Dedifferentiated amniotic fluid mesenchymal stem cell (primary cell): Measurements from ENCODE around the gene ERICH6.

Source experiments
- DNase-seq: peaks from one replicate; pipeline ENCODE4 v3.0.0-alpha.2; 2016; ENCODE audit errors: extremely low spot score

The ERICH6 gene

DNA sequence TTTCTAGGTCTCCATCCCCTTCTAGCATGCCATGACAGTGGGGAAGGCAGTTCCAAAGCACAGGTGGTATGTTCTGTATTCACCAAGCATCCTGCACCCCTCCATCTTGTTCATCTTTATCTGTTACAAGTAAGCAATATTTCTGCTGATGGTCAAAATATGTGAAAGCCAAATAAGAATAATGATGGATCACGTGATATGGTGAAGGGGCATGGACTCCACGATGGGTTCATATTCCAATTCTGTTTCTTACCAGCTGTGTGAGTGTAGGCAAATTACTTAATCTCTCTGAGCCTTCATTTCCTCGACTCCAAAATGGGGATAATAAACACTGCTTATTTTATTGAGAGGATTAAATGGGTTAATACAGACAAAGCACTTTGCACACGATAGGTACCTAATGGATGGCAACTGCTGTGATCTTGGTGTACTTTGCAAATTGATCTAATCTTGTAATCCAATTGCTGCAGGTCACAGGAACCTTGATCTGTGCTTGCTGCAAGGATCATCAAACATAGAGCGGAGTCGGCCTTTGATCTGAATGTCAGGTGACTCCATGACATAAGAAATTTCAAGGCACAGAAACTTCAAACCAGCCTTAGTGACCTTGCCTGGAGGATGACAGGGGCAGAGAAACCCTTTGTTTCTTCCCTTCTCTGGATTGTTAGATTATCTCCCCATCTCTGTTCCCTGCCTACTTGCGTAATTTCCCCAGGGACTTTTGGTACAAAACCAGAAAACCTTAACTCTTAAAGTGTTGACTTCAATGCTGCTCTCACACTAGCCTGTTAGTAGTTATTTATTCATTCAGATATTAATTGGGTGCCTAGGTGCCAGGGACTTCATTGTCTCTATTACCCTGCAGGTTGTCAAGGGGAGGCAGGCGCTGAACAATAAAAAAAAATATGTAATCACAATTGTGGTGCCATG lies 33.4 kb upstream of the ERICH6 start:
- DNase-seq, result no peak

DNA sequence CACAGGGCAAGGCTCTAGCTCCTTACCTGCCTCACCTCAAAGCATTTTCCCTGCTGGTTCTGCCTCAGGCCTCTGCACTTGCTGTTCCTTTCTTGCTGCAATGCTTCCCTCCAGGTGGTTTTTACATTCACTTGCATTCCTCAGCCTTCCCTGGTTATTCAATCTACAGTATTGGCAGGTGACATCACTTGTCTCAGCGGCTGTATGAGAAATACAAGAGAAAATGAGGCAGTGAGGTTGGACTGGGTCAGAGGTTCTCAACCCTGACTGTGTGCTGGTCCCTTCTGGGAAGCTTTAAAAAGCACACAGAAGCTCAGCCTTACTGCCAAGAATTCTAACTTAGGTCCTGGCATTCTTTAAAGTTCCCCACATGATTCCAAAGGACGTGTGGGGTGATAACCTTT lies 32.6 kb upstream of the ERICH6 start:
- no peak for DNase-seq

DNA sequence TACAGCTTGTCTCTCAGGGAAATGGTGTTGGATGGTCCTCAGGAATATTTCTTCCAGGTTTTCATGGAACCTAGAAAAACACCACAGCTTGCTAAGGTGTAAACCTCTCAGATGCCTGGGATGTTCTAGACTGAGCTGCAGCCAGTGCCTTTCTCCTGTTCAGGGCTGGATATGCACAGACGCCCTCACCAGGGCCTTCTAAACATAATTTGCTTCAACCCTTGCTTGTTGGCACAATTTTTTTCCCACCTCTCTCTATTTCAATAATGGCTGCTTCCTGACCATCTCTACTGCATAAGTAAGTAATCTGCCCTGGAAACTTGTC lies 31.0 kb upstream of the ERICH6 start:
- no peak for DNase-seq

DNA sequence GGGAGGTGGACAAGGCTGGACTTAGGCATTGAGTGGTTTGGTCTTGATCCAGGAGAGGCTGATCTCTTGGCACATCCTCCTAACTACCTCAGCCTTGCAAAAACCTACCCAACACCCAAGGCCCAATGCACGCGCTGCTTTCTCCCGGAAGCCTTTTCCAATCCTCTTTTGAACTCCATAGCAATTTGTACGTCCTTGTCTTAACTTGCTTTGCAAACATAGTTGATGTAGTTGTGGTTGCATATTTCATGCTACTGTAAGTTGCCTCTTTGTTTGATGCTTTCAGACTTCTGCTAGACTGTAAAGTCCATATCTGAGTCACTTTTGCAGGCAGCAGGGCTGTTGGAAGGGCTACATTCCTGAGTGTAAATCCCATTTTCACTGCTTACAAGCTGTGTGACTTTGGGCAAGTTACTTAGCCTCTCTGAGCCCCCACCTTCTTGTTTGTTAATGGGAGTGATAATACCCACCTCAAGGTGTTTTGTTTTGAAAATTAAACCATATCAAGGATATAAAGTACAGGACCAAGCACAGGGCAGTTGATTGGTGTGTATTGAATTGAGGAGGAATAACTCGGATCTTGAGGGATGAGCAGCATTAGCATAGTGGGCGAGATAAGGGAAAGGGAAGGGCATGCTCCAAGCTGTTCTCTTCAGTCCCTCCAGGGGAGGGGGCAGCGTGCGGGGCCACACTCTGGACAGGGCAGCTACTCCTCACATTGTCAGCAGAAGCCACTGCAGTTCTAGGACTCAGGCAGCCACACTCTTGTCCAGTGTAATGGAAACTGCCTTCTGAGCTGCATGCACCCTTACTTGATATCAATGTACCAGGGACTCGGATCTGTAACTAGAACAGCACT lies 30.4 kb upstream of the ERICH6 start:
- DNase-seq, result no peak

DNA sequence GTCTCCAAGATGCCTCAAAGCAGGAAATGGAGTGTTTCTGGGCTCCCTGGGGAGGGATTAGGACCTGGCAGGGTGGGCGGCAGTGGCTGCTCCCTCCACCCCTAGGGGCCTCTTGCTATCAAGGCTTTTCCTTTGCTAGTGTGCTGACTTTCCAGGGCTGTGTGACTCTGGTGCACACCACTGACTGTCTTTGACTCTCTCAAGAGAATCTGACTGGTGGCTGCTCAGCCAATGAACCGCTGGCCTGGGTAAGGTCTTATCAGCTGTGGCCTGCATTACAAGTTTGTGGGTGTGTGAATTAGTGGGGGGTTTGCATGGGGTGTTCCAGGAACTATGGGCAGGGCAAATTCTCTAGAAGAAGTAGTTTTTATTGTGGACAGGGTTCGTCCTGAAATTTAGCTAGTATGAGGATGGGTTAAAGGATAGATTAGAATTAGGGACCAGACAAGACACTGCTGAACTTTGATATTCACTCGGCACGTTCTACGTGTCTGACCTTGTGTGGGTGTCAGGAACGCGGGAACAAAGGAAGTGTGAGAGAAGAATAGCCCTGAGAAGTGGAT lies 29.7 kb upstream of the ERICH6 start:
- DNase-seq, result no peak

DNA sequence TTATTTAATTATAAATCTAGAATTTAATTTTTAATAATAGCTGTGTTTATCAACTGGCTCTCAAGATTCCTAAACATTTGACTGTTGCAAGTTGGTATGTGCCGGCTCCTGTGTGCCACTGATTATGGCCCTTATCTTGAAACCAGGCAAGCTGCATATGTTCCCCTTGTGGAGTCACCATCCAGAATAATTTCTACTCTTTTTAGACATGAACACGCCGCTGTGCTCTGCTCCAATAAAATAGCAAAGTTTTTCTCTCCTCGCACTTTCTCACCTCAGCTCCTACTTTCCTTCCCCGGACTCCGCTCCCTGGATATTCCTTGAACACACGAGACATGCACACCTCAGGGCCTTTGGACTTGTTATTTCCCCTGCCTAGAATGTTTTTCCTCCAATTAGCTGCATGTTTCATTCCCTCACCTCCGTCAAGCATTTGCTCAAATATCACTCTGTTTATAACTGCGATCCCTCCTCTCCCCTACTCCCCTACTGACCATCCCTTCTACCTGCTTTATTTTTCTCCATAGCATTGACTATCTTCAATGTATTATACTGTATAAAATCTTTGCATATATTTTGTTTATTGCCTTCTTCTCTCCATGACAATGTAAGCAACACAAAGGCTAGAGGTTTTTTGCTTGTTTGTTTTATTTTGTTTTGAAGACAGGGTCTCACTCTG lies 26.1 kb upstream of the ERICH6 start:
- no peak for DNase-seq

DNA sequence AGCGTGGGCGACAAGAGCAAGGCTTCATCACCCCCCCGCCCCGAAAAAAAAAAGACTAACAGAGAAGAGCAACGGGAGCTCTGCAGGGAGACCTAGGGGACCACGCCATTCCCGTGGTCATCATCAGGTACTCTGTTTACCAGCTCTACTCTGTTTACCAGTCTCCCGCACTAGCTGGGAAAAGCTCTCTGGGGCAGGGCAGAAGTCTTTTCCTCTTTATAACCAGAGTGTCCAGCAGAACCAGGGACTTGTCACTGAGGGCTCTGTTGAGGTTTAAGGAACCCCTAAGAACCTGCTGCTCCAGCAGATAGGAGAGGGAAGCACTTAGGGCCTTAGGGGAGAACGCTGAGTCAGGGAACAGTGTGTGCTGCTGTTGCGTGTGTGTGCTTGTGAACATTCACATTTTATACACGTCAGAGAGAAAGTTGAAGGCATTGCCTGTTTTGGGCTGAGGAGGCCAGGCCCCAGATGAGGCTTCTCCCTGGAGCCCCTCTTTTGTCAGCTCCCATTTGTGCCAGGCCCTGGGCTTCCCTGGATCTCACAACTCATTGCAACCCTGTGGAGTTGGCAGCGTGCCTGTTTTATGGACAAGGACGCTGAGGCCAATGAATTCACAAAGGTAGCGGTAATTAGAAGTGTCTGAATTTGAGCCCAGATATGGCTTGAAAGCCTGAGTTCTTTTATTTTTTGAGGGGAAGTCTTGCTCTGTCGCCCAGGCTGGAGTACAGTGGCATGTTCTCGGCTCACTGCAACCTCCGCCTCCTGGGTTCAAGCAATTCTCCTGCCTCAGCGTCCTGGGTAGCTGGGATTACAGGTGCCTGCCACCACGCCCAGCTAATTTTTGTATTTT lies 24.2 kb upstream of the ERICH6 start:
- no peak for DNase-seq

DNA sequence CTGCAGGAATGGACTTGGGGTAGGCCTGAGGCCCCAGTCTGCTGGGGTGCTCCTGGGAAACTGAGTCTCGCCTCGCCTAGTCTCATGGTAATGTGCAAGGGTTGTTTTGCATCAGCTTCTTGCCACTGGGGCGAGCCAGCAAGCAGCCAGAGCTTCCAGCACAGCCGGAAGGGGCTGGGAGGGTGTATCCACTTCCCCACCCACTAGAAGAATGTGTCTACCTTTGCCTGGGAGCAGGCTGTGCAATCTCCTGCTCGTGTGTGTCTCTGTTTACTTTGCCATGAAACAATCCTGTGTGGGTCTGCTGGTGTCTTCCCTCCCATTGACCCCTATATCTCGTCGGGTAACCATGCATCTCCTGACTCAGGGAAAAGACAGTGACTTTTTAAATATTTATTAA lies 21.8 kb upstream of the ERICH6 start:
- no peak for DNase-seq

DNA sequence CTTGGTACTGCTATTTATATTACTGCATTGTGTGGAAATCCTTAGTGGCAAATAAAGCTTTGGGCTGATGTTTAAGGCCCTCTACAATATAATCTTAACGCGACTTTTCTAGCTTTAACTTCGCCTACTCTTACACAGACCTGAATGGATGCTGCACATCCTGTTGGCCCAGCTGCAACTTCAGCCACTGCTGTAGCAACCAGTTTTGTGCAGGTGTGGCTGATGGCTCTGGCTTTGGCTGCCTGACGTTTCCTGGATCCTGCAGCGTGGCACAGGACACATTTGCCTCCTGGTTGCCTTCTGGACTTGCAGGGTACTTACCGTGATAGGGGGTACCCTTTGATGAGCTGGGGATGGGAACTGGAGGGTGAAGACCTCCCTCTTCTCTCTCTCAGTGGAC lies 20.2 kb upstream of the ERICH6 start:
- DNase-seq, result no peak

DNA sequence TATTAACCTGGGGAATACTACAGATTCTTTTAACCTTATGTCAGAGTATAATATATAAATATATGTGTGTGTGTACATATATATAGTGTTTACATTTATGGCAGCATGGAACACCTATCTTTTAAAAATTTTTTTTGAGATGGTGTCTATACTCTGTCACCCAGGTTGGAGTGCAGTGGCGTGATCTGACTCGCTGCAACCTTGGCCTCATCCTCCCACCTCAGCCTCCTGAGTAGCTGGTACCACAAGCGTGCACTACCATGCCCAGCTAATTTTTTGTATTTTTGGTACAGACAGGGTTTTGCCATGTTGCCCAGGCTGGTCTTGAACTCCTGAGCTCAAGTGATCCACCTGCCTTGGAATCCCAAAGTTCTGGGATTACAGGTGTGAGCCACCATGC lies 18.5 kb upstream of the ERICH6 start:
- DNase-seq, result no peak

DNA sequence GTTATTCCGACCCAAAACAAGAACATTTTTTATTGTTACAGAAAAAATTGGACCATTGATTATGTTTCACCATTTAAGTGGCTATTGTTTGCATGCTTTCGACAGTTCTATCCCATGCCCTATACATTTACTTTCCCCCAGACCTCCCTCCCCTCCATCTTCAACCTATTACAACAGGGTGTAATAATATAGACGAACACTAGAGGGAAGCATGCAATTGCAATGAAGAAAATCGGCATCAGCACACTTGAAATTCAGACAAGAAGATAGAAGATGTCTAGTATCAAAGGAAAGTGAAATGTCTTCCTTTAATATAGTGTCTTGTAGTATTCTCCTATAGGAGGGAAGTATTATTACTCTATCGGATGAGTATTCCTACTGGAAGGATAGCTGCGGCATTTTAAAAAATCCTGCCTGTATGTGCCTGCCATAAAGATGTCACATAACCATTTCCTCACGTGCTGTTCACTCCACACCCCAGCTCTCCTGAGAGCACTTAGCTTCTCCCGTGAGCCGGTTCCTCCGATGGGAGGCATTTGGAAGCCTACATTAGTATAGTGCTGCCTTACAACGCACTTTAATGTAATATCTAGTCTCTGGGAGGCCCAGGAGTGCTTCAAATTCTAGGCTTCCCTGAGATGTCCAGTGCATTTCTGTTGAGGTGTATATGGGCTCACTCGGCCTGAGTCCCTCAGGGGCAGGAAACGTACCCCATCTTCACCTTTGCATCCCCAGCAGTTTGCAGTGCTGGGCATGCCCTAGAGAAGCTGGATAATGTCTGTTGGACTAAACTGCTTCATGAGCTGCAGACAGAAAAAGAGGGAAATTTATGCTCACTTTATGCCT lies 17.8 kb upstream of the ERICH6 start:
- peak; percentile 79 for DNase-seq

DNA sequence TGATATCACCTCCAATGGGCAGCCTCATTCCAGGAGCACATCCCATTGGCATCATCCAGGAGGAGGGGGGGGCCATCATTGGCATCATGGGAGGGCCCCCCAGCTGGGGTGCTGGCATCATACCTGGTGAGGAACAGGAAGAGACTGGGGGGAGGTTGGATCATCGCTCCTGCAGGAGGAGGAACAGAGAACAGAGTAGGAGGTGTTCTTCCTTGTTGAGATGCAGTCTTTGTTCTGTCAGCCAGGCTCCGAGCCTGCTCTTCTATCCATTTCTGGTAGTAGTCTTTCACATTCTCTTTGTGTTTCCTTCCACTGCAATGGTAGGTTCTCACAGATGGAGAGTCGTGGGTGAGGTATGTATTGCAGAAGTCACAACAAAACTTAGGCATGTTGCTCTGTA lies 16.7 kb upstream of the ERICH6 start:
- no peak for DNase-seq

DNA sequence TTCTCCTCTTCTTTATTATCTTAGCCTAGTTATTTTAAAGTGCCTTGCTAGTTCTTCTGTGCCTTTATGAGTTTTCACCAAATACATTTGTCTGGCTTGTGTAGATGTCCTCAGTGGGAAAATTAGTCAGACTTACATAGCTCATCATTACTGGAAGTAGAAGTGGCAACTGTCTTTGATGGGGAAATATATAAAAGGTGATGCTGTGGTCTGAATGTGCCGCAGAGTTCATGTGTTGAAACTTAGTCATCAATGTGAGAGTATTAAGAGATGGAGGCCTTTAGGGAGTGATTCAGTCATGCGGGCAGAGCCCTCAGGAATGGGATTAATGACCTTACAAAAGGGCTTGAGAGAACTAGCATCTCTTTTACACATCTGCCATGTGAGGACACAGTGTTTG lies 6.4 kb upstream of the ERICH6 start:
- no peak for DNase-seq

DNA sequence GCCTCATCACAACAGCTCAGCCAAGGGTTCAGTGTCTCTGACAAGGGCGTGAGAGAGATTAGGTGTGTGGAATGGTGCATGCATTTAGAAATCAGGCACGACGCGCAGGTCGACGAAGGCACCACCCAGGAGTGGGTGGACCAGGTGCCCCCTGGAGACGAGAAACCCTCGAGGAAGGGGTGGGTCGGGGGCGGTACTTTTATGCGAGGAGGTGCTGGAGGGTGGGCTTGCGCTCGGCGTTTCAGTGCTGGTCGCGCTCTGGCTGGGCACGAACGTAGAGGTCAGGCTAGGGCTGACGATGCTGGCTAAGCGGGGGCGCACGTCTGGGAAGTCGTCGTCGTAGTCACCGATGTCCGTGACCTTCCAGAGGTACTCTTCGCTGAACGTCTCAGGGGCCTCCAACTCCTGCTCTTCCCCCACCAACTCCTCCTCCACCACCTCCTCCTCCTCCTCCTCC lies 393 bp downstream of the ERICH6 start:
- no peak for DNase-seq

DNA sequence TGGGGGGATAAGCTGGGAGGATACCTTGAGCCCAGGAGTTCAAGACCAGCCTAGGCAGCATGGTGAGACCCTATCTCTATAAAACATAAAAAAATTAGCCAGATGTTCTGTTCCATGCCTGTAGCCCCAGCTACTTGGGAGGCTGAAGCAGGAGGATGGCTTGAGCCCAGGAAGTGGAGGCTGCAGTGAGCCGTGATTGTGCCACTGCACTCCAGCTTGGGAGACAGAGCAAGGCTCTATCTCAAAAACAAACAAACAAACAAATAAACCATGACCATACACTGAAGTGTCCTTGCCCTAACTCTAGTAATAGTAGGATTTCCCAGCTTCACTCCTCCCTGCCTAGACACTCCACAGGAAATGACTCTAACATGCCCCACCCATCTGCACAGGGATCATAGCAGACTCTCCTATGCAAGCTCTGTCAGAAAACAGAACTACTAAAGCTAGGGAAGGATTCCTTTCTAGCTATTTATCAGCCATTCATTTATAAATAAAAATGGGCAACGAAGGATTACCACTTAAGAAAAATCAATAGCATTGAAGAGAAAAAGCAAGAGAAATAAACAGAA lies 4.6 kb downstream of the ERICH6 start:
- DNase-seq, result peak; percentile 48

DNA sequence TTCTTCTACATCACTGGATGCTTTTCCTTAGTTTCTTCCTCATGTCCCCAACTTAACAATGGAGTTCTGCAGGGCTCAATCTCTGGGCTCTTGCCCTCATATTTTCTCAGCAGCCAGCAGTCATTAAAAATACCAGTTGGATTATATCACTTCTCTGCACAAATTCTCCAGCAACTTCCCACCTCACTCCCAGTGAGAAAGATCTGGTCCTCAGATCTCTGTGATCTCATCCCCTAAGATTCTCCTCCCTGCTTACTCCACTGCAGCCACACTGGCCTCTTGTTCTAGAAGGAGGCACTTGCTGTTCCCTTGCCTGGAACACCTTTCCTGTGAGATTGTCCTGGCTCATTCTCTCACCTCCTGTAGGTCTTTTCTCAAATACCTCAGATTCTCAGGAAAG lies 6.1 kb downstream of the ERICH6 start:
- no peak for DNase-seq

DNA sequence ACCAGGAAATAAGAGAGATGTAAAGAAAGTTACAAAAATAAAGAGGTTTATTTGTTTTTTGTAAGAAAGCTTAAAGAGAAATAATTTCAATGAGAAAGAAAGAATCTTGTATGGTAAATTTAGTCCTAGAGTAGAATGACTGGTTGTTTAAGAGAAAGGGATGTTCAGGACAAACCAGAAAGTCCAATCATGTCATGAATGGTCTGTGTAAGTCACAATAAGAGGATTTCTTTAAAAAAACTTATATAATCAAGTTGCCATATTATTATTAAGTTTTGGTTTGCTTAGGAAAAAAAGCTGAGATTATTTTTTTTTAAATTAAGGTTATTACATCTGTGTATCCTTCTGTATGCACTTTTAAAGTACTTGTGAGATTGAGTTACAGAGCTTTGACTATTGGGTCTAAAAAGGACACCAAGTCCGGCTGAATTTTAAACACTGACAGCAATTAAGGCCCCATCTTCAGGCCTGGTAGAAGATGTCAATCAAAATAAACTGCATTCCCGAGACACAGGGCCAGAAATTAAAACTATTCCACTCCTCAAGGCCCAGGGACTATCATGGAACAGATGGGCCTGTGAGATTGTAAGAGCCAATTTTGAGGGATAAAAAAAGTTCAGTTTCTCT lies 12.2 kb downstream of the ERICH6 start:
- DNase-seq, result no peak

DNA sequence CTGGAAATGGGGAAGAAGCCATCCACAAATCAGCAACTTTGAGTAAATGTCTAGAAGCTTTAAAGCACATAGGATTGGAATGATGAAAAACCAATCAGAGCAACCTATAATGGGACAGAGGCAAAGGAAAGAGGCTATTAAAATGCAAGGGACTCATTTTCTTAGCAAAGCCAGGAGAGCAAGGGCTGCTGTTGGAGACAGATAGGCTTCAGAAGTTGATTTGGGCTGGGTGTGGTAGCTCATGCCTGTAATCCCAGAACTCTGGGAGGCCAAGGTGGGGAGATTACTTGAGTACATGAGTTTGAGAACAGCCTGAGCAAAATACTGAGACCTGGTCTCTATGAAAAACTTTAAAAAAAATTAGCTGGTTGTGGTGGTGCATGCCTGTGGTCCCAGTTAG lies 16.1 kb downstream of the ERICH6 start:
- no peak for DNase-seq

DNA sequence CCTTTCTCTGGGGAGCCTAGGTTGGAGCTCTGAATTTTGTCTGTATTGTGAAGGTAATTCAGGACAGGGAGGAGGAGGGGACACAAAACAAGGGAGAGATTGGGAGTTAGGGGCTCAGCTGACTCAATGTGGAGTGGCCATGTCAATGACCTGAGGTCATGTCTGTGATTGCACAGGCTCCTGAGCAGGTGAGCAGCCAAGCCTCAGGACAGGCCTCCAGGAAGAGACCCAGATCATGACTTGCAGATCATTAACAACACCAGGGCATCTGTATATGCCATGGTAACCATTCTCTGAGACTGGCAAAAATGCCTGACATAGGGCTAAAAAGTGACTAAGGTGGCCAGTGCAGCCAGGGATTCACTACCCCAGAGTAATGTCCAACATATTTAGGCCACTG lies 20.9 kb downstream of the ERICH6 start:
- no peak for DNase-seq
